Cortex of kidney (tissue), 1 donor: Measurements from ENCODE around the gene RNF215.

Experiments used
- DNase-seq: peaks from one replicate; lab custom pipeline; 2025; lab: John Stamatoyannopoulos, UW

Gene RNF215

DNA sequence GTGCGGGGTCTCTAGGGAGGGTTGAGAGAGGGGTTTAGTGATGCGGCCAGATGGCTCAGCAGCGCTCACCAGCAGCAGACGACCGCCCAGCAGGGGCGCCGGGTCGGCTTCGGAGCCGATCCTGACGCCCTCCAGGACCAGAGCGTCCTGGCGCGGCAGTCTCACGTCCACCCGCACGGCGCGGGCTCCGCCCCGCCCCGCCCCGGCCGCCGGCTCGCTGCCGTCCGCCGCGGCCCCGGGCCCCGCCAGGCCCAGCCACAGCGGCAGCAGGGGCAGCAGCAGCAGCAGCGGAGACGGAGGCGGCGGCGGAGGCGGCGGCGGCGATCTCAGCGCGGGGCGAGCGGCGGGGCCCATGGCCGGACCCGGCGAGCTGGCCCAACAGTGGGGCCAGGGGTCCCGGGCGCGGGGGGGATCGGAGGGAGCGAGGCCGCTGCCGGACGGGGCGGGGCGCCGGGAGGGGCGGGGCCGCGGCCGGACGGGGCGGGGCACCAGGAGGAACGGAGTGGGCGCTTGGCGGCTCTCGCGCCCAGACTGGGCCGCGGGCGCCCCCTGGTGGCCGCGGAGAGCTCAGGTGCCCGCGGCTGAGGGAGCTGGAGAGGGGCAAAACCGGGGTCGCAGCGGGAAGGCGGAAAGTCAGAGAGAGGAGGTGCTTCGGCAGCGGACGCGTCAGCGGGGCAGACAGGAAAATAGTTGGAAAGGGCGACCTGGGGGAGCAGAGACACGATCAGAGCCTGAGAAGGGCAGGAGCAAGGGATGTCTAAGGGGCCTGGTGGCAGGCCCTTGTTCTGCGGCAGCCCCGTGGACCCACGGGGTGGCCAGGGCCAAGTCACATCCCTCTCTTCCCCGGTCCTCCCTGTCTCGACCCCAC is at the start of gene RNF215:
Gene RNF215, minus strand, starts transcription at position 452 of the 868 bp plus-strand sequence. Its CDS starts 98 bp downstream, at position 354.
- DNase-seq, result no peak

DNA sequence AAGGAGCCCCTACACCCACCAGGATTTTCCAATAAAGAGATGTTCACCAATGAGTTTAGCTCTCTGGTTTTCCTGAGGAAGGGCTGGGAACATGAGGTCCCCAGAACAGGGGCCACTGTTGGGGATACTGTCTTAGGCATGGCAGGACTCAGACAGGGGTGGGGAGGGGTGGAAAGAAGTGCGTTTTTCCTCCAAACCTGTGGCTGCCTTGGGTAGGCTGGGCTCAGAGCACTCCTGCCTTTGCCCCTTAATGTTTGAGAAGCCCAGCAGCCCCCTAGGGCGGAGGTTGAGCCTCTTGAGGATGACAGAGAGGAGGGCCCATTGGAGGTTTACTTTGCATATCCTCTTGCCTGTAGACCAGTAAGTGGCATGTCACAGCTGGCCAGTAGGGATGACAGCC is 49.0 kb upstream of the RNF215 start:
- DNase-seq, result no peak

- no peak for DNase-seq
These were observed 48.5 kb upstream of the RNF215 start for GRCh38 chr22:30435674-30436126.

GRCh38 chr22:30434843-30435242 is 47.6 kb upstream of the RNF215 start:
- DNase-seq, result no peak

GRCh38 chr22:30433773-30434172 is 46.6 kb upstream of the RNF215 start:
- DNase-seq, result no peak

- no peak for DNase-seq
These were observed 46.0 kb upstream of the RNF215 start for GRCh38 chr22:30433227-30433626.

GRCh38 chr22:30432520-30432919 is 45.3 kb upstream of the RNF215 start:
- DNase-seq, result no peak

DNA sequence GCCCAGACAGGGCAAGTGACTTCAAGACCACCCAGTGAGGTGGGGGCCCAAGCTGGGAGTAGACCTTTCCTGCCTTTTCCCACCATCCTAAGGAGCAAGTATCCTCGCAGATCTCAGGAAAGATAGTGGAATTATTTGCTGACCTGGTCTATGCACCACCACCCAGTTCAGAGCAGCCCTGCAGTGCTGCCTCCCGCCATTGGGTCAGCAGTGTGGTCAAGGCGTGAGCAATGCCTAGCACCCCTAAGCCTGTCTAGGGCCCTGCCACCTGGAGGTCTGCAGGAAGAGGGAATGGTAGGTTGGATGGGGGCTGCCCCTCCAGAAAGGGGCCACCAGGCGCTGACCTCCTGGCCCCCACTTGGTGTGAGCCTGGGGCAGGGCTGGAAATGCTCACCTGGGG is 44.9 kb upstream of the RNF215 start:
- DNase-seq, result no peak

GRCh38 chr22:30430933-30431332 is 43.7 kb upstream of the RNF215 start:
- DNase-seq, result no peak

GRCh38 chr22:30429887-30430286 is 42.7 kb upstream of the RNF215 start:
- no peak for DNase-seq

DNA sequence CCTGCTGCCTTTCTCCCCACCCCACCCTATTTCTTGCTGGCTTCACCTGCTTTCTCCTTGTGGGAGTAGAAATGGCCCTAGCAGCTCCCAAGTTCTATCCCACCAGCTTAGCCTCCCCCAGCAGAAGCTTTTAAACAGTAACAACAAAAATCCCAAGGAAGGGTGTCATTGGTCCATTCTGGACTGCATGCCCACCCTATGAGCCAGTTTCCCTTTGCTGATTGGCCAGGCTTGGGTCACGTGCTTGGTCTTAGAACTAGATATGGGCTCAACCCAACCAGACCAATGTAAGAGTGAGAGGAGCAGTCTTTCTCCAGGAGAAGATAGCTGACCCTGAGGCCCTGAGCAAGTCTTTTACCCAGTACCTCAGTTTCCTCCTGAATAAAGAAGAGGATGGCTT is 40.7 kb upstream of the RNF215 start:
- no peak for DNase-seq

DNA sequence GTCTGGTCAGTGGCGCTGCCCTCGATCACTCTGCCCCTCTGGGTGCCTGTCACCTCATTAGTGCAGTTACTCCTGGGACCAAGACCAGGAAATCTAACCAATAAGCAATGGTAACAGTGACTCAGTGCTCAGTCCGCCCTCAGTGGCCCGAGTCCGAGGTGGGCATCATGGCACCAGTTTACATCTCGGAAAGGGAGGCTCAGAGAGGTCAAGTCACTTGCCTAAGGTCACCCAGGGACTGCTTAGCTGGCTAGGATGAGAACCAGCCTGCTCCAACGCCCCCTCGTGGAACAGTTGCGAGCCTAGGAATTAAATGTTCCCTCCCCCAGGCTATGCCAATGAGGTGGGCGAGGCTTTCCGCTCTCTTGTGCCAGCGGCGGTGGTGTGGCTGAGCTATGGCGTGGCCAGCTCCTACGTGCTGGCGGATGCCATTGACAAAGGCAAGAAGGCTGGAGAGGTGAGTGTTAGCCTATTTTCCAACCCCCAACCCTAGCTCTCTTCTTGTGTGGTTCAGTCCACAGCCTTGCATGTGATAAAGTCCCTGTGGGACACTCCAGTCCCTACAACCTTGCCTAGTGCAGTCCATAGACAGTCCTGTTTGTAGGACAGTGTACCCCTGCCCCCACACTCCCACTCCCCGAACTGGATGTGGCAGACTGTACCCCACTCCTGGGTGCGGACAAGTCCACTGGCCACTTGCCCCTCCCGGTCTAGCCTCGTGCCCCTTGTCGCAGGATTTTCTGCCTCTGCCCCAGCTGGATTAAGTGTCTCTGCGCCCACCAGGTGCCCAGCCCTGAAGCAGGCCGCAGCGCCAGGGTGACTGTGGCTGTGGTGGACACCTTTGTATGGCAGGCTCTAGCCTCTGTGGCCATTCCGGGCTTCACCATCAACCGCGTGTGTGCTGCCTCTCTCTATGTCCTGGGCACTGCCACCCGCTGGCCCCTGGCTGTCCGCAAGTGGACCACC is 39.5 kb upstream of the RNF215 start:
- DNase-seq, result no peak

- DNase-seq, result no peak
These were observed 38.6 kb upstream of the RNF215 start, which contains the start of gene MTFP1 for GRCh38 chr22:30425616-30426387. Gene MTFP1 (plus strand): TSS chr22:30425768. CDS start chr22:30425880, 112 bp downstream.

DNA sequence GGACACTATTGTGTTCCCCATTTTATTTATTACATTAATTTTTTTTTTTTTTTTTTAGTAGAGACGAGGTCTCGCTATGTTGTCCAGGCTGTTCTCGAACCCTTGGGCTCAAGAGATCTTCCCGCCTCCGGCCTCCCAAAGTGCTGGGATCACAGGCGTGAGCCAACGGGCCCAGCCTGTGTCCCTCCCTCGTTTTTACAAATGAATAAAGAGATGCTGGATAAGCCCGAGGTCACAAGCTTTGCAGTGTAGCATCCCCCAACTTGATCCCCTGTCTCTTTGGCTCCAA is 38.1 kb upstream of the RNF215 start:
- no peak for DNase-seq

DNA sequence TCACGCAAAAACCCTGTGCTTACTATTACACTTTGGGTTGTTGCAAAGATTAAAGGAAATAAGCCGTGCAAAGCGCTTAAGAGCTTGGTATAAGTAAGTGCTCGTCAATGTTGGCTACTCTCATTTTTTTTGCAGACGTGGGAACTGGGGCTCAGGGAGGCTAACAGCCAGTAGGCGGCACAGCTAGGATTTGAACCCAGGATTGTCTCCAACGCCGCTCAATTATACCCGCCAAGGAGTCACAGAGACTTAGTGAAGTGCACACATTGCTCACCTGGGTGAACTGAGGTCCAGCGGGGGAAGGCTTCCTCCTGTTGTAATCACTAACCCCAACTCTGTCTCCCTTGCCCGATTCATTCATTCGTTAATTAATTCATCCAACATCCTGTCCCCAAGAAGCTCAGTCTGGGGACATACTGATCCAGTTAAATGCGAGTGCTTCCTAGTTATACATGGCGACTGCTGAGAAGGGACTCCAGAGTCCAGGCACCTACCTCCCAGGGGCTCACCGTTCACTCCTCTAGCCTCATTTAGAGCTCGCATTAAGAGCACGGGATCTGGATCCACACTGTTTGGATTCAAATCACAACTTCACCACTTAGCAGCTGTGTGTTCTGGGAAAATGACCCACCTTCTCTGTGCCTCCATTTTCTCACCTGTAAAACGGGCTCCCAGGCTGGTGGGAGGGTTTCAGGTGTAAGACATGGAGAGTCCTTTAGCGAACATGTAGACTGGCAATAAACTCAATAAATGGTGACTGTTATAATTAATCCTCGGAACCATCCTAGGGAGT is 37.5 kb upstream of the RNF215 start:
- no peak for DNase-seq

DNA sequence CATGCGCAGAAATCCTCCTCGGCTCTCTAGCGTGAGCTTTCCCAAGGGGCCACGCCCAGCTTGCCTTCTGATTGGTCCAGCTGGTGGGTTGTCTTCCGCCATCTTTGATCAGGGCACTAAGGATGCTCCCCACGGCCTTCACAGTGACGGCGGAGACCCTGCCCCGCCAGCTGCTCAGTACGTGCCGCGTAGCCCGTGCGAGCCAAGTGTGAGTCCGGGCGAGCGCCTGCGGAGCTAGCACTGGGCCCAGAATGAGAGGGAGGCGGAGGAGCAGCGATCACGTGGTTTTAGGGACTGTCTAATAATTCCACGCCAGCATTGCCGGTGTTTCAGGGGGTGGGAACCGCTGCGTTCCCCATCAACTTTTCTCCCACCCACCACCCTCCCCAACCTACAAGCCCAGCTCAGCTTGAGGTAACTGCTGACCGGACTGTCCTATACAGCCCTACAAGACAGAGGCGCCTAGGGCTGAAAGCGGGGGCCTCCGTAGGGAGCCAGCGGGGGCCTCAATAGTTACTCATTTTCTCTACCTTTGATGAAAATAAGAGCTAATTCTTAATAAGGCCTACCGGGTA is 36.8 kb upstream of the RNF215 start:
- DNase-seq, result peak; percentile 67

DNA sequence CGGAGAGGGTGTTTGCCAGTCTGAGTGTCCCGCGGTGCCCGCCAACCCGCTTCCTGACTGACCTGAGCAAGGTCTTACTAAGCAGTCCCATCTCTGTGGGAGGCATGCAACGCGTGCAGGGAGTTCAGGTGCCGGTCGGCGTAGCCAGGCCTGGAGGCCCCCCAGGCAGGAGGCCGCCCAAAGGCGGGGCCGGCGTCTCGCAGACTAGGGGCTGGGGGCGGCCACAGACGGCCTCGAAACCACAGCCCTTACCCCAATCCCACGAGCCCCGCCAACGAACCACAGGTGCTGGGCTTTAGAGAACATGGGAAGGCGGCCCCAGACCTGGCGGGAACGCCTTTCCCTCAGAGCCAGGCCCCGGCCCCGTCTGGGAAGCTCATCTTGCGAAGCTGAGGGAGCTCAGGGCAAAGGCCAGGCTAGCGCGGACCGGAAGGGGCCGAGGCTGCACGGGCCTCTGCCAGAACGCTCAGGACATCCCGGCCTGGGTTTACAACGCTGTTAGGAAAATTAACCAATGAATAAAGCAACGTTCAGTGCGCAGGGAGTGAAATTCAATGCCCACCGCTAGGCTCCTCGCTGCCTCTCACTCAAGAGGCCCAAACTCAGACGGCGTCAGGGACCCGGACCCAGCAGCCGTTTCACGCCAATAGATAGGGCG is 36.2 kb upstream of the RNF215 start:
- DNase-seq, result no peak

GRCh38 chr22:30422481-30423300 is 35.5 kb upstream of the RNF215 start:
- DNase-seq, result no peak

- no peak for DNase-seq
These were observed 34.7 kb upstream of the RNF215 start for GRCh38 chr22:30421695-30422480.
